ENCODE results near the gene KANK4.

KANK4 gene

GRCh38 chr1:62237361-62237760 is 81.9 kb downstream of the KANK4 start:
- DNase-seq (ENCODE audit: extremely low spot score) = no peak
- TF ChIP-seq, protein P1, sequence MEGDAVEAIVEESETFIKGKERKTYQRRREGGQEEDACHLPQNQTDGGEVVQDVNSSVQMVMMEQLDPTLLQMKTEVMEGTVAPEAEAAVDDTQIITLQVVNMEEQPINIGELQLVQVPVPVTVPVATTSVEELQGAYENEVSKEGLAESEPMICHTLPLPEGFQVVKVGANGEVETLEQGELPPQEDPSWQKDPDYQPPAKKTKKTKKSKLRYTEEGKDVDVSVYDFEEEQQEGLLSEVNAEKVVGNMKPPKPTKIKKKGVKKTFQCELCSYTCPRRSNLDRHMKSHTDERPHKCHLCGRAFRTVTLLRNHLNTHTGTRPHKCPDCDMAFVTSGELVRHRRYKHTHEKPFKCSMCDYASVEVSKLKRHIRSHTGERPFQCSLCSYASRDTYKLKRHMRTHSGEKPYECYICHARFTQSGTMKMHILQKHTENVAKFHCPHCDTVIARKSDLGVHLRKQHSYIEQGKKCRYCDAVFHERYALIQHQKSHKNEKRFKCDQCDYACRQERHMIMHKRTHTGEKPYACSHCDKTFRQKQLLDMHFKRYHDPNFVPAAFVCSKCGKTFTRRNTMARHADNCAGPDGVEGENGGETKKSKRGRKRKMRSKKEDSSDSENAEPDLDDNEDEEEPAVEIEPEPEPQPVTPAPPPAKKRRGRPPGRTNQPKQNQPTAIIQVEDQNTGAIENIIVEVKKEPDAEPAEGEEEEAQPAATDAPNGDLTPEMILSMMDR (IDR thresholded peaks at IDR 0.05; ENCODE audit: control extremely low read depth, extremely low read depth, low read depth, missing control alignments) = no peak
- CTCF ChIA-PET = no interaction called here
- POLR2A ChIA-PET = no interaction called here

DNA sequence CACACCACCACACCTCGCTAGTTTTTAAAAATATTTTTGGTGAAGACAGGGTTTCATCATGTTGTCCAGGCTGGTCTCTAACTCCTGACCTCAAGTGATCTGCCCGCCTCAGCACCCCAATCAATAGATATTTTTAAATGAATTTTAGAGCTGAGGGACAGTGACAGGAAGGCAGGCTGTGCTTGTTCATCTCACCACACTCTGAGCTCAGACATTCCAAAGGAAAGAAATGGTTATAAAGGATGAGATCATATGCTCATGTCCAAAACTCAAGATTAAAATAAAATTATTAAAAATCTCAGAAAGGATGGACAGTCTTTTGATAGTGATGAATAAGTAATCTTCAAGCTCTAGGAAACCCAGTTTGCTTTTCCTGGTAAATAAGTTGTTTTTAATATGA is 83.7 kb downstream of the KANK4 start:
- ChIA-PET CTCF (no interaction called here), POLR2A (no interaction called here)
- TF ChIP-seq, protein P1 (IDR thresholded peaks at IDR 0.05; ENCODE audit: control extremely low read depth, extremely low read depth, low read depth, missing control alignments) = no peak
- DNase-seq (ENCODE audit: extremely low spot score) = no peak

DNA sequence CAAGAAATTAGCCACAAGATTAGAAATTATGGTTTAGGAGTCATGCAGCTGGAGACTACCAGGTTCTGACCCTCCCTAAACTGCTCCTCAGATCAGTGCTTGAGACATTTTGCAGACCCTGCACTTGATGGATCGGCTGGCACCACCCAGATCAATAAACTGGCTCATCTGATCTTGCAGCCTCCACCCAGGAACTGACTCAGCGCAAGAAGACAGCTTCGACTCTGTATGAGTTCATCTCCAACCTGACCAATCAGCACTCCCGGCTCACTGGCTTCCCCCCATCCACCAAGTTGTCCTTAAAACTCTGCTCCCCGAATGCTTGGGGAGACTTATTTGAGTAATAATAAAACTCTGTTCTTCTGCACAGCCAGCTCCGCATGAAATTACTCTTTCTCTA is 84.5 kb downstream of the KANK4 start:
- ChIA-PET CTCF (no interaction called here), POLR2A (no interaction called here)
- no peak for DNase-seq (ENCODE audit: extremely low spot score)
- TF ChIP-seq, protein P1 (IDR thresholded peaks at IDR 0.05; ENCODE audit: control extremely low read depth, extremely low read depth, low read depth, missing control alignments) = no peak

GRCh38 chr1:62233926-62234450 is 85.2 kb downstream of the KANK4 start:
- ChIA-PET CTCF (no interaction called here), POLR2A (no interaction called here)
- TF ChIP-seq, protein P1 (IDR thresholded peaks at IDR 0.05; ENCODE audit: control extremely low read depth, extremely low read depth, low read depth, missing control alignments) = no peak
- DNase-seq (ENCODE audit: extremely low spot score) = no peak

DNA sequence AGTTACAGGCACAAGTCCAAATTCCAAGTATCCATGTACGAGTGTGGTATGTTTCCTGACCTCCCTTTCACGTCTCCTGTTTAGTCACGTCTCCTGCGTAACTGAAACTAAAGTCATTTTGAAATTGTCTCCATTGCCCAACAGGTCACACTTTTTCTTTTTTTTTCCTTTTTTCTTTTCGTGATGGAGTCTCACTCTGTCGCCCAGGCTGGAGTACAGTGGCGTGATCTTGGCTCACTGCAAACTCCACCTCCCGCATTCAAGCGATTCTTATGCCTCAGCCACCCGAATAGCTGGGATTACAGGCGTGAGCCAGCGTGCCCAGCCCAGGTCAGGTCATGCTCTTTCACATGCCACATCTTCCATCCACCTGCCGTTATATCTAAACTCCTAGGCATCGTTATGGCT is 86.4 kb downstream of the KANK4 start:
- TF ChIP-seq, protein P1 (IDR thresholded peaks at IDR 0.05; ENCODE audit: control extremely low read depth, extremely low read depth, low read depth, missing control alignments) = no peak
- DNase-seq (ENCODE audit: extremely low spot score) = no peak
- ChIA-PET POLR2A (no interaction called here), CTCF (no interaction called here)

DNA sequence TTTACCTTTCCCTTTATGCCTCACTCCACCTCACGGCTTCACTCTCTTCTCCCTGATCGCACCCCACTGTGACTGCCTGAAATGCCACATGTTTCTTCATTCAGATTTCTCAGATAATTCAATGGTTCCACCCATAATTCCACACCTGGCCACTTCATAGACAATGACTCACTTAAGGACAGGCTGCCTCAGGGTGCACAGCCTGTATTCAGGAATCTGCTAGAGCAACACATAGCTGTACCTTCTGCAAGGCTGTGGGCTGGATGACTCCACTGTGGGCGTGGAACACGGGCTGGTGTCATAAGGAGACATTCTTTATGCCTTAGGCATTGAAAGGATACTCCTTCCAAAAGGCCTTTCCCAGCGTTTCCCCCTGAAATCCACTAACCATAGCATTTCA is 88.5 kb downstream of the KANK4 start:
- DNase-seq (ENCODE audit: extremely low spot score) = no peak
- ChIA-PET POLR2A (no interaction called here), CTCF (no interaction called here)
- TF ChIP-seq, protein P1 (IDR thresholded peaks at IDR 0.05; ENCODE audit: control extremely low read depth, extremely low read depth, low read depth, missing control alignments) = no peak

DNA sequence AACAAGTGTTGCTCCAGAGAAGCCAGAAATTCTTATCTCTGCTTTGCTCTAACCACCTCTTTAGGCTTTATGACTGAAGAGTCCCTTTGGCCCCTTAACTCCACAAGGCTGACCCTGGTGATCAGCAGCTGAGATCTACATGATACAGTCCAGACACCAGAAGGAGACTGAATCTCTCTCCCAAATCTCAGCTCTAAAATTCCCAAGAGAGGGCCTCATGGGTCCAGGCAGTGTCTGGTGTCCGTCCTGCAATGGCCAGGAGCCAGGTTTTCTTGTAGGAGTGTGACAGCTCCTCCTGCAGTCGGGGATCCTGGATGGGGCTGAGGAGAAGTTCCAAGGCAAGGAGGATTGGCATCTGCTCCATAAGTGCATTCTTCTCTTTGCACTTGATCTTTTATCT is 89.3 kb downstream of the KANK4 start:
- POLR2A ChIA-PET = interaction anchor here (0.6 kb wide), 1 partner anchor 232 kb away, joined by 4 read pairs; no protein-coding TSS in a partner anchor
- DNase-seq (ENCODE audit: extremely low spot score) = no peak
- TF ChIP-seq, protein P1 (IDR thresholded peaks at IDR 0.05; ENCODE audit: control extremely low read depth, extremely low read depth, low read depth, missing control alignments) = no peak
- CTCF ChIA-PET = no interaction called here
